ENCODE results near the gene YOD1. TPM values are rescaled to one million over a fixed set of nuclear protein-coding genes. Genes with fewer than 3 reads are reported as not detected.

YOD1 gene
- total RNA-seq, 2 experiments from 2014 or later = 17.9 TPM

DNA sequence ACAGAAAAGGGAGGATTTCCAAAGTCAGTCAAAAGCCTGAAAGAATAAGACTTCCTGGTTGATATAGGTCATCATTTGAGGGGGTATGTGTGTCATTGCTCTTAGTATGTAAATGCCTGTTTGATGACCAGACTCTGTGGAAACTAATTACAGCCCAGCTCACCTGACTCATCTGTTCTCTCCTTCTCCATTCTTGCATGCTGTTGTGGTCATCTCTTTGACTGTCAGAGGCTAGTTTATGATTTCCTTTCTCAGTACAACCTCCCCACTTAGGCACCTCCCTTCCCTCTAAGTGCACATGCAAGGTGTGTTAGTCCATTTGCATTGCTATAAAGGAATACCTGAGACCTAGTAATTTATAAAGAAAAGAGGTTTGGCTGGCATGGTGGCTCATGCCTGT lies 16.0 kb downstream of the YOD1 start:
- intact Hi-C loops (cut with DNase I, micrococcal nuclease) = no loop called here
- no peak overlapping the region for H3K27ac ChIP-seq (ENCODE audit: low read depth in 1 of 2, low read length in 2 of 2)
- H3K36me3 Mint-ChIP-seq (ENCODE audit: low read depth) = no peaks in the 10 kb centered on the region
- H3K9me3 ChIP-seq (ENCODE audit: control insufficient read depth in 1 of 2, insufficient read depth in 1 of 2, low read length in 2 of 2) = no peaks in the 10 kb centered on the region
- H3K27ac Mint-ChIP-seq = no peak overlapping the region
- H3K27me3 ChIP-seq (ENCODE audit: control insufficient read depth in 1 of 2, insufficient read depth in 2 of 2, low read length in 2 of 2) = peaks cover 11 to 24% of the 10 kb centered on the region in 2 experiments
- no peaks in the 10 kb centered on the region for H3K9me3 Mint-ChIP-seq
- H3K36me3 ChIP-seq (ENCODE audit: insufficient read depth, low read length) = no peaks in the 10 kb centered on the region
- ChIA-PET POLR2A (no interaction called here), CTCF (no interaction called here)
- H3K4me3 ChIP-seq (ENCODE audit: low read length) = no peak overlapping the region
- no peaks in the 10 kb centered on the region for H3K4me1 Mint-ChIP-seq (ENCODE audit: low read depth)
- peaks cover 38% of the 10 kb centered on the region for H3K27me3 Mint-ChIP-seq
- ATAC-seq (ENCODE audit: poor library complexity) = no peak
- H3K4me3 Mint-ChIP-seq = no peak overlapping the region
- TF ChIP-seq, protein P1, sequence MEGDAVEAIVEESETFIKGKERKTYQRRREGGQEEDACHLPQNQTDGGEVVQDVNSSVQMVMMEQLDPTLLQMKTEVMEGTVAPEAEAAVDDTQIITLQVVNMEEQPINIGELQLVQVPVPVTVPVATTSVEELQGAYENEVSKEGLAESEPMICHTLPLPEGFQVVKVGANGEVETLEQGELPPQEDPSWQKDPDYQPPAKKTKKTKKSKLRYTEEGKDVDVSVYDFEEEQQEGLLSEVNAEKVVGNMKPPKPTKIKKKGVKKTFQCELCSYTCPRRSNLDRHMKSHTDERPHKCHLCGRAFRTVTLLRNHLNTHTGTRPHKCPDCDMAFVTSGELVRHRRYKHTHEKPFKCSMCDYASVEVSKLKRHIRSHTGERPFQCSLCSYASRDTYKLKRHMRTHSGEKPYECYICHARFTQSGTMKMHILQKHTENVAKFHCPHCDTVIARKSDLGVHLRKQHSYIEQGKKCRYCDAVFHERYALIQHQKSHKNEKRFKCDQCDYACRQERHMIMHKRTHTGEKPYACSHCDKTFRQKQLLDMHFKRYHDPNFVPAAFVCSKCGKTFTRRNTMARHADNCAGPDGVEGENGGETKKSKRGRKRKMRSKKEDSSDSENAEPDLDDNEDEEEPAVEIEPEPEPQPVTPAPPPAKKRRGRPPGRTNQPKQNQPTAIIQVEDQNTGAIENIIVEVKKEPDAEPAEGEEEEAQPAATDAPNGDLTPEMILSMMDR (IDR thresholded peaks at IDR 0.05) = no peak
- no peak for DNase-seq
- H3K4me1 ChIP-seq (ENCODE audit: insufficient read depth, low read length) = no peaks in the 10 kb centered on the region

DNA sequence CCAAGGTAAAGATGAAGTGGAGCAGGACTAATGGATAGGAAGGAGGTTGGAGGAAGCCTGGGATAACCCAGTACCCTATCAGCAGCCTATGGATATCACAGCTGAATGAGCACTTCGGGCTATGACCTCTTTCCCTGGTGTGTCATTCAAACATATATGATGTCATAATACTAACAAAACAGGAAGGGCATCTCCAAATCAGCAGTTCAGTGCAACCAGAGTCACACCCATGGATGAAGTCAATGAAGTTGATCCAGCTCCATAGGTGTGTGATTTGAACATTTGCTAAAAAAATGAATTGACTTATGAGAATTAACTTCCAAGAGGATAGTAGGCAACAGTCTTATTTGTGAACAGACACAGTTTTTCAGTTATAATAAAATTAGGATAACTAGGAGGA lies 16.8 kb downstream of the YOD1 start:
- H3K4me3 ChIP-seq (ENCODE audit: low read length) = no peak overlapping the region
- peaks cover 11 to 23% of the 10 kb centered on the region in 2 experiments for H3K27me3 ChIP-seq (ENCODE audit: control insufficient read depth in 1 of 2, insufficient read depth in 2 of 2, low read length in 2 of 2)
- ATAC-seq (ENCODE audit: poor library complexity) (no peak), DNase-seq (no peak)
- H3K36me3 ChIP-seq (ENCODE audit: insufficient read depth, low read length) = no peaks in the 10 kb centered on the region
- peaks cover 46% of the 10 kb centered on the region for H3K27me3 Mint-ChIP-seq
- H3K9me3 ChIP-seq (ENCODE audit: control insufficient read depth in 1 of 2, insufficient read depth in 1 of 2, low read length in 2 of 2) = no peaks in the 10 kb centered on the region
- intact Hi-C loops (cut with DNase I, micrococcal nuclease) = no loop called here
- no peak overlapping the region for H3K4me3 Mint-ChIP-seq
- H3K27ac ChIP-seq (ENCODE audit: low read depth in 1 of 2, low read length in 2 of 2) = no peak overlapping the region
- H3K4me1 Mint-ChIP-seq (ENCODE audit: low read depth) = no peaks in the 10 kb centered on the region
- H3K4me1 ChIP-seq (ENCODE audit: insufficient read depth, low read length) = no peaks in the 10 kb centered on the region
- H3K9me3 Mint-ChIP-seq = no peaks in the 10 kb centered on the region
- TF ChIP-seq, protein P1 (IDR thresholded peaks at IDR 0.05) = no peak
- no peak overlapping the region for H3K27ac Mint-ChIP-seq
- H3K36me3 Mint-ChIP-seq (ENCODE audit: low read depth) = no peaks in the 10 kb centered on the region
- POLR2A ChIA-PET = no interaction called here
- CTCF ChIA-PET = interaction anchor here (1.5 kb wide), 1 partner anchor 10 kb away, joined by 4 read pairs; no protein-coding TSS in a partner anchor

DNA sequence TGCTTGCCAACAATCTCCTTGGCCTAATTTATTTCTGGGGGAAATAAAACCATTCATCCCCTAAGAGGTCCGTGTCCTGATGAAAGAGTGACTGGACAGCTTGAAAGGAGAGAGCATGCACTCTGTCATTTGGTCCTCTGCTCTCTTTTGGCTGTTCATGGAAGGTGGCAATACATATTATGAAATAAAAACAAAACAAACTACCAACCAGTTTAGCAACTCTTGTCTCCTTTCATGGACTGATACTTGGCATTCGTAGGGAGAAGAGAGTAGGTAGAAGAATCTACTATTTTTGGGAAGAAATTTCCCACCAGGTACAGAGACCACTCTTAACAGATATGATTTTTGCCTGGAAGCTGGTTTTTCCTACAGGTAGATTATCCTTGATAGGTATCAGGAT lies 17.7 kb downstream of the YOD1 start:
- Mint-ChIP-seq H3K36me3 (ENCODE audit: low read depth) (no peaks in the 10 kb centered on the region), H3K9me3 (no peaks in the 10 kb centered on the region), H3K27me3 (peaks cover 53% of the 10 kb centered on the region), H3K4me1 (ENCODE audit: low read depth) (no peaks in the 10 kb centered on the region), H3K4me3 (no peak overlapping the region), H3K27ac (no peak overlapping the region)
- Histone ChIP-seq H3K9me3 (ENCODE audit: control insufficient read depth in 1 of 2, insufficient read depth in 1 of 2, low read length in 2 of 2) (no peaks in the 10 kb centered on the region), H3K27ac (ENCODE audit: low read depth in 1 of 2, low read length in 2 of 2) (no peak overlapping the region), H3K4me1 (ENCODE audit: insufficient read depth, low read length) (no peaks in the 10 kb centered on the region), H3K27me3 (ENCODE audit: control insufficient read depth in 1 of 2, insufficient read depth in 2 of 2, low read length in 2 of 2) (peaks cover 11 to 23% of the 10 kb centered on the region in 2 experiments), H3K4me3 (ENCODE audit: low read length) (no peak overlapping the region), H3K36me3 (ENCODE audit: insufficient read depth, low read length) (no peaks in the 10 kb centered on the region)
- ATAC-seq (ENCODE audit: poor library complexity) (no peak), DNase-seq (no peak)
- intact Hi-C loops (cut with DNase I, micrococcal nuclease) = no loop called here
- CTCF ChIA-PET = interaction anchor here (1.5 to 1.8 kb wide), 2 partner anchors 9 to 17 kb away, joined by 4 to 6 read pairs; partner anchors contain the start of gene YOD1
- TF ChIP-seq, protein P1 (IDR thresholded peaks at IDR 0.05) = no peak
- POLR2A ChIA-PET = no interaction called here

Data from CD4-positive, alpha-beta T cell (primary cell).